ENCODE results near the gene HPCAL1. TPM values are rescaled to one million over a fixed set of nuclear protein-coding genes. Genes with fewer than 3 reads are reported as not detected.

HPCAL1 gene
- total and polyA plus RNA-seq, 10 of the 15 experiments (the other 5 are each of a cell fraction or from before 2014, with no cell fraction given), result 0.40 to 12.8 (median 7.9) TPM

DNA sequence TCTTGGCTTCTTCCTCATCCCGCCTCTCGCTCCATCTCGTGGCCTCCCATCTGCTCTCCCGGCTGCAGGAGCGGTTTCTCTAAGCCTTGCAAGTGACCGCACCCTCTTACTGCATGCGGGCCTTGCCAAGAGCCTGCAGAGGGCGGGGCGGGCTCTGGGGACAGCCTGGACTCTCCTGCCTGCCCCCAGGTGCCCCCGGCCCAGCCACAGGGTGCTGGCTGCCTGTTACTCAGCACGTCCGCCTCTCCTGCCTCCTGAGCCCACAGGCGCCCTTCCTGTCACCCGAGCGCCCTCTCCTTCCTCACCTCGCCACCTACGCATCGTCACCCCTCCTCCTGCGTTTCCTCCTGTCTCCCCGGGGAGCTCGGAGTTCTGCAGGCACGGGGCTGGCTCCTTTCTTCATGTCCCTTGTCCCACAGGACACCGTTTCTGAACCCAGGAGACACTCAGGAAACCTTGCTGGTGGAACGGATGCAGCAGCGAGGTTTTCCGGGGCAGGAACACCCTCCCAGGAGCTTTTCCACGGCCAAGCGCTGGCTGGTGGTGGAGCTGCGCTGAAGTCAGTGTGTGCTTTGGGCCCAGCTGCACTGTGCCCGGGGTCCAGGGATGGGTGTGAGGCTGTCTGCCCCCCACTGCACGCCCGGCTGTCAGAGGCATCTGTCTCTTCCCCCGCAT is 28.5 kb downstream of the HPCAL1 start (continued):
- TF ChIP-seq MLLT1 (IDR thresholded peaks at IDR 0.05) (no peak), BCL3 (IDR thresholded peaks at IDR 0.05; ENCODE audit: borderline replicate concordance, insufficient read depth, low read depth, low read length, poor library complexity, severe bottlenecking) (no peak), RCOR1 (conservative IDR thresholded peaks at IDR 0.05; ENCODE audit: low read depth, low read length) (no peak), RAD51 (IDR thresholded peaks at IDR 0.05) (no peak), SRF (IDR thresholded peaks at IDR 0.05; ENCODE audit: low read depth in 2 of 2, low read length in 2 of 2) (no peak), TCF7 (IDR thresholded peaks at IDR 0.05; ENCODE audit: borderline replicate concordance) (no peak), MEF2A (IDR thresholded peaks at IDR 0.05; ENCODE audit: insufficient read depth, low read depth, low read length) (no peak), ZNF622 (IDR thresholded peaks at IDR 0.05) (no peak), BMI1 (IDR thresholded peaks at IDR 0.05; ENCODE audit: borderline replicate concordance) (no peak), IRF5 (IDR thresholded peaks at IDR 0.05; ENCODE audit: borderline replicate concordance) (no peak), ZSCAN29 (IDR thresholded peaks at IDR 0.05) (no peak)
- TF ChIP-seq, protein P1, sequence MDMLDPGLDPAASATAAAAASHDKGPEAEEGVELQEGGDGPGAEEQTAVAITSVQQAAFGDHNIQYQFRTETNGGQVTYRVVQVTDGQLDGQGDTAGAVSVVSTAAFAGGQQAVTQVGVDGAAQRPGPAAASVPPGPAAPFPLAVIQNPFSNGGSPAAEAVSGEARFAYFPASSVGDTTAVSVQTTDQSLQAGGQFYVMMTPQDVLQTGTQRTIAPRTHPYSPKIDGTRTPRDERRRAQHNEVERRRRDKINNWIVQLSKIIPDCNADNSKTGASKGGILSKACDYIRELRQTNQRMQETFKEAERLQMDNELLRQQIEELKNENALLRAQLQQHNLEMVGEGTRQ (IDR thresholded peaks at IDR 0.05; ENCODE audit: borderline replicate concordance, low read depth, low read length), result no peak
- TF ChIP-seq, protein P2, sequence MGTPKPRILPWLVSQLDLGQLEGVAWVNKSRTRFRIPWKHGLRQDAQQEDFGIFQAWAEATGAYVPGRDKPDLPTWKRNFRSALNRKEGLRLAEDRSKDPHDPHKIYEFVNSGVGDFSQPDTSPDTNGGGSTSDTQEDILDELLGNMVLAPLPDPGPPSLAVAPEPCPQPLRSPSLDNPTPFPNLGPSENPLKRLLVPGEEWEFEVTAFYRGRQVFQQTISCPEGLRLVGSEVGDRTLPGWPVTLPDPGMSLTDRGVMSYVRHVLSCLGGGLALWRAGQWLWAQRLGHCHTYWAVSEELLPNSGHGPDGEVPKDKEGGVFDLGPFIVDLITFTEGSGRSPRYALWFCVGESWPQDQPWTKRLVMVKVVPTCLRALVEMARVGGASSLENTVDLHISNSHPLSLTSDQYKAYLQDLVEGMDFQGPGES (IDR thresholded peaks at IDR 0.05), result no peak
- TF ChIP-seq, protein P3, sequence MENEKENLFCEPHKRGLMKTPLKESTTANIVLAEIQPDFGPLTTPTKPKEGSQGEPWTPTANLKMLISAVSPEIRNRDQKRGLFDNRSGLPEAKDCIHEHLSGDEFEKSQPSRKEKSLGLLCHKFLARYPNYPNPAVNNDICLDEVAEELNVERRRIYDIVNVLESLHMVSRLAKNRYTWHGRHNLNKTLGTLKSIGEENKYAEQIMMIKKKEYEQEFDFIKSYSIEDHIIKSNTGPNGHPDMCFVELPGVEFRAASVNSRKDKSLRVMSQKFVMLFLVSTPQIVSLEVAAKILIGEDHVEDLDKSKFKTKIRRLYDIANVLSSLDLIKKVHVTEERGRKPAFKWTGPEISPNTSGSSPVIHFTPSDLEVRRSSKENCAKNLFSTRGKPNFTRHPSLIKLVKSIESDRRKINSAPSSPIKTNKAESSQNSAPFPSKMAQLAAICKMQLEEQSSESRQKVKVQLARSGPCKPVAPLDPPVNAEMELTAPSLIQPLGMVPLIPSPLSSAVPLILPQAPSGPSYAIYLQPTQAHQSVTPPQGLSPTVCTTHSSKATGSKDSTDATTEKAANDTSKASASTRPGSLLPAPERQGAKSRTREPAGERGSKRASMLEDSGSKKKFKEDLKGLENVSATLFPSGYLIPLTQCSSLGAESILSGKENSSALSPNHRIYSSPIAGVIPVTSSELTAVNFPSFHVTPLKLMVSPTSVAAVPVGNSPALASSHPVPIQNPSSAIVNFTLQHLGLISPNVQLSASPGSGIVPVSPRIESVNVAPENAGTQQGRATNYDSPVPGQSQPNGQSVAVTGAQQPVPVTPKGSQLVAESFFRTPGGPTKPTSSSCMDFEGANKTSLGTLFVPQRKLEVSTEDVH (IDR thresholded peaks at IDR 0.05; ENCODE audit: low read depth, partially characterized antibody), result no peak
